GM12873 (cell line): ENCODE results near the gene ONECUT2.

Experiments
- TF ChIP-seq, protein P1 (sequence below): IDR thresholded peaks from 2 replicates; pipeline ENCODE4 v1.5.1; 2012; ENCODE audit warnings: low read depth, mild to moderate bottlenecking, moderate library complexity, low read length, control low read depth; ENCODE audit not compliant: insufficient read depth; ENCODE audit errors: missing control alignments

Gene ONECUT2

DNA sequence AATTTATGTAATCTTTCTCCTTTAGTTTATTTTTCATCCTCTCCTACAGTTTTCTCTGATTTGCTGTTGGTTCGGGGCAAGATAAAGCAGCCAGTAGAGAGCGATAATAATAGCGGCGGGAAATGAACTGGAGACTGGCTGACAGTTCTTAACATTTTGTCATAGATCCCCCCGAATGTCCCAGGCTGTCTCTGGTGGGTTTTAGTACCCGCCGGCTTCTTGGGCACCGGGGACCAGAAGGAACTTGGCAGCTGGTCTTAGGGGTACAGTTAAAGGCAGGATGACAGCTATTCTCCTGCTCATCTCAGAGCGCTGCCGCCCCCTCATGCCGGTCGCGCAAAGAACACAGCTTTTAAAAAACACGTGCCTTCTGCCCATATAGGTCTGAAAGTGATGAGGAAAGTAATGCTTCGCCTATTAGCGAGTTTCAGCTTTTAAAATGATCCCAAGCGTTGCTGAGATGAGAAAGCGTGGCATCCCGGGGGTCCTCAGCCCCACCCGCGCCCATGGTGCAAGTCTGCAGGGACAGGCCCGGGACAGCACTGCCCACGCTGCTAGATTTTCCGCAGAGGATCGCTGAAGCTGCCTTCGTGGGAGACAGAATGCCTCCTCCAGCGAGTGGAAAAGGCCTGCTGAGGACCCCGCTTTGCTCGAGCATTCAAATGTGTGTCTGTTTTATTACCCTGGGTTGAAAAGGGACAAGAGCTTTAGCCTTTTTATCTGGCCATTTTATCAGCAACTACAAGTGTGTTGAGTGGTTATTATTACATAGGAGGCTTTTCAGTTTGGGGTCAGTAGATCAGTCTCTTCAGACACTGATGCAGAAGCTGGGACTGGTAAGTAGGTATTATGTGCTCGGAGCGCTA lies 3.8 kb downstream of the ONECUT2 start:
- TF ChIP-seq, protein P1, sequence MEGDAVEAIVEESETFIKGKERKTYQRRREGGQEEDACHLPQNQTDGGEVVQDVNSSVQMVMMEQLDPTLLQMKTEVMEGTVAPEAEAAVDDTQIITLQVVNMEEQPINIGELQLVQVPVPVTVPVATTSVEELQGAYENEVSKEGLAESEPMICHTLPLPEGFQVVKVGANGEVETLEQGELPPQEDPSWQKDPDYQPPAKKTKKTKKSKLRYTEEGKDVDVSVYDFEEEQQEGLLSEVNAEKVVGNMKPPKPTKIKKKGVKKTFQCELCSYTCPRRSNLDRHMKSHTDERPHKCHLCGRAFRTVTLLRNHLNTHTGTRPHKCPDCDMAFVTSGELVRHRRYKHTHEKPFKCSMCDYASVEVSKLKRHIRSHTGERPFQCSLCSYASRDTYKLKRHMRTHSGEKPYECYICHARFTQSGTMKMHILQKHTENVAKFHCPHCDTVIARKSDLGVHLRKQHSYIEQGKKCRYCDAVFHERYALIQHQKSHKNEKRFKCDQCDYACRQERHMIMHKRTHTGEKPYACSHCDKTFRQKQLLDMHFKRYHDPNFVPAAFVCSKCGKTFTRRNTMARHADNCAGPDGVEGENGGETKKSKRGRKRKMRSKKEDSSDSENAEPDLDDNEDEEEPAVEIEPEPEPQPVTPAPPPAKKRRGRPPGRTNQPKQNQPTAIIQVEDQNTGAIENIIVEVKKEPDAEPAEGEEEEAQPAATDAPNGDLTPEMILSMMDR, result no peak

- TF ChIP-seq, protein P1, result no peak
Measured at GRCh38 chr18:57439609-57439968, 4.4 kb downstream of the ONECUT2 start.

DNA sequence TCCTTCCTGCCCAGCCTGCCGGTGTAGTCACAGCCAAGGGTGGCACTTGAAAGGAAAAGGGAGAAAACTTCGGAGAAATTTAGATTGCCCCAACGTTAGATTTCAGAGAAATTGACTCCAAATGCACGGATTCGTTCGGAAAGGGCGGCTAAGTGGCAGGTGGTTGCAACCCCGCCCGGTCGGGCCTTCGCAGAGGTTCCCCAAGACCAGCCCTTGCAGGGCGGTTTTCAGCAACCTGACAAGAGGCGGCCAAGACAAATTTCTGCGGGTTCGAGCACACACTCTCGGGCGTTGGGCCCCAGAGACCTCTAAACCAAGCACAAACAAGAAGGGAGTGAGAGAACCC lies 4.8 kb downstream of the ONECUT2 start:
- TF ChIP-seq, protein P1, result no peak

GRCh38 chr18:57440331-57441070 lies 5.3 kb downstream of the ONECUT2 start:
- TF ChIP-seq, protein P1, result no peak

DNA sequence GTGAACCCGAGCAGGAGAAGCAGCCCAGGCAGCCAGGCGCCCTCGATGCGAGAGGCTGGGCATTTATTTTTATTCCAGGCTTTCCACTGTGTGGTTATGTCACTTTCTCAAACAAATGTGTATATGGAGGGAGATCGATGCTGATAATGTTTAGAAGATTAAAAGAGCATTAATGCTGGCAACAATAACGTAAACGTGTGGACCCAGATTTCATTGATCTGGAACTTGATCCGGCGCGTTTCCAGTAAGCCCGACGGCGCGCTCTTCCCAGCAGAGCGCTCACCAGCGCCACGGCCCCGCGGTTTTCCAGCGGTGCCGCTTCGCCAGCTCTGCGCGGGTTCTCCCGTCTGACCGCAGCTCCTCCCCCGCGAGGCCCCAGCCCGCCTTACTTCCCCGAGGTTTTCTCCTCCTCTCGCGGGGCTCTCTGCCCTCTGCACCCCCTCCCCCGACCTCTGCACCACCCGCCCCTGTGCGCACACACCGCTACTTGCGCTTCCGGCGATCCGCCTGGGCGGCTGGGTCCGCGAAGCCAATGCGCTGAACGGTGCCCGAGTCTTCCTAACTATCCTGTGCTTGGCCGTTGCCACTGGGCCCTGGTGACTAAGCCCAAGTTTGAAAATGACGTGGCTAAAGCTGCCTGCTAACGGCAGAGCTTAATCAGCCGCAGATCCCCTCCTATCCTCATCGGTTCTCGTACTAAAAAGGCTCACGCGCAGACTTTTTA lies 6.1 kb downstream of the ONECUT2 start:
- TF ChIP-seq, protein P1, result no peak

GRCh38 chr18:57443247-57443646 lies 8.1 kb downstream of the ONECUT2 start:
- TF ChIP-seq, protein P1, result no peak

- TF ChIP-seq, protein P1, result no peak
Measured at GRCh38 chr18:57443702-57444101, 8.5 kb downstream of the ONECUT2 start.
